Fibroblast of villous mesenchyme (primary cell): Measurements from ENCODE around the gene OR14J1. TPM values are rescaled to one million over a fixed set of nuclear protein-coding genes. Genes with fewer than 3 reads are reported as not detected.
"Not testable (repeated sequence)": the region's sequence is repeated elsewhere in the genome, so short reads cannot be mapped to it uniquely, and the experiment has no call there.

Source experiments
- DNase-seq: peaks from one replicate; pipeline ENCODE4 v3.0.0-alpha.2; 2010; ENCODE audit warnings: low read depth
- H3K4me3 ChIP-seq: 2 replicates; pipeline ENCODE4 v1.5.1; 2011; ENCODE audit warnings: low read depth, mild to moderate bottlenecking, low read length
- total RNA-seq: library from RNA; depleted of rRNA; stranded (reverse); fragments of >200 nt; gene quantifications from 2 replicates; pipeline ENCODE4 v1.2.3, GENCODE V29; 2012
- TF ChIP-seq, protein P1 (sequence below): IDR thresholded peaks from 2 replicates; pipeline ENCODE4 v1.5.1; 2012; ENCODE audit warnings: low read depth, mild to moderate bottlenecking, low read length; ENCODE audit not compliant: insufficient read depth

The OR14J1 gene
- total RNA-seq, 1 donor: not detected

DNA sequence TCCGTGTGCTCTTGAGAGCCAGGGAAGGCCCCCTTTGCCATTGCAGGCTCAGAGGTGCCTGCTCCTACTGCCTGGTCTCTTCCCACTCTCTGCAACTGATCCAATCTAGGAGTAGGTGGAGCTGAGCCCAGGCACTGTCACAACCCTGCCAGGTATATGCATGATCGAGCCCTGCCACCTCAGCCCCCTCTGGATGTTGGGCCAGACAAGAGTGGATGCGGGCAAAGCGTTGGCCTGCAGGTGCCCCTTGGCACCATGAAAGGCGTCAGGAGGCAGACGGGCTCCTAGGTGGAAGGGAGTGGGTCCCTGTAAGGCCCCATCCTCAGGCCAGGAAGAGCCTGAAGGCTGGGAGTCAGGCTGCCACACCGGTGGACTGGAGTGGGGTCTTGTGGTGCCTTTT is 5.9 kb upstream of the OR14J1 start:
- no peak overlapping the region for H3K4me3 ChIP-seq

DNA sequence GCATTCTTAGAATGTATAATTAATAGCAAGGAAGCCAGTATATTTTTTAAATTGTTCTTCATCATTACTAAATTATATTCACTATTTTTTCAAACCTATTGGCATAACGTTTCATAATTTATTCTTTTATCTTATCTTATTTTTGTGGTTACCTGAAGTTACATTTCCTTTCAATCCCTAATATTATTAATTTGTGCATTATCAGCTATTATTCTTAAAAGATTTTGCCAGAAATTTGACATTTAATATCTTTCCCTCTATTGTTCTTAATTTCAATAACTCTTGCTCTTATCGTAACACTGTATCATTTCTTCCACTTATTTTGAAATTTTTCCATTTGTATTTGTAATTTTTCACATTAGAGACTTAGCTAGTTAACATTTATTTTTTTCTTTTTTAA is 18.4 kb downstream of the OR14J1 start:
- DNase-seq: no peak

More for the DNA sequence above, 5.9 kb upstream of the OR14J1 start:
- DNase-seq: no peak
- TF ChIP-seq, protein P1, sequence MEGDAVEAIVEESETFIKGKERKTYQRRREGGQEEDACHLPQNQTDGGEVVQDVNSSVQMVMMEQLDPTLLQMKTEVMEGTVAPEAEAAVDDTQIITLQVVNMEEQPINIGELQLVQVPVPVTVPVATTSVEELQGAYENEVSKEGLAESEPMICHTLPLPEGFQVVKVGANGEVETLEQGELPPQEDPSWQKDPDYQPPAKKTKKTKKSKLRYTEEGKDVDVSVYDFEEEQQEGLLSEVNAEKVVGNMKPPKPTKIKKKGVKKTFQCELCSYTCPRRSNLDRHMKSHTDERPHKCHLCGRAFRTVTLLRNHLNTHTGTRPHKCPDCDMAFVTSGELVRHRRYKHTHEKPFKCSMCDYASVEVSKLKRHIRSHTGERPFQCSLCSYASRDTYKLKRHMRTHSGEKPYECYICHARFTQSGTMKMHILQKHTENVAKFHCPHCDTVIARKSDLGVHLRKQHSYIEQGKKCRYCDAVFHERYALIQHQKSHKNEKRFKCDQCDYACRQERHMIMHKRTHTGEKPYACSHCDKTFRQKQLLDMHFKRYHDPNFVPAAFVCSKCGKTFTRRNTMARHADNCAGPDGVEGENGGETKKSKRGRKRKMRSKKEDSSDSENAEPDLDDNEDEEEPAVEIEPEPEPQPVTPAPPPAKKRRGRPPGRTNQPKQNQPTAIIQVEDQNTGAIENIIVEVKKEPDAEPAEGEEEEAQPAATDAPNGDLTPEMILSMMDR: no peak

DNA sequence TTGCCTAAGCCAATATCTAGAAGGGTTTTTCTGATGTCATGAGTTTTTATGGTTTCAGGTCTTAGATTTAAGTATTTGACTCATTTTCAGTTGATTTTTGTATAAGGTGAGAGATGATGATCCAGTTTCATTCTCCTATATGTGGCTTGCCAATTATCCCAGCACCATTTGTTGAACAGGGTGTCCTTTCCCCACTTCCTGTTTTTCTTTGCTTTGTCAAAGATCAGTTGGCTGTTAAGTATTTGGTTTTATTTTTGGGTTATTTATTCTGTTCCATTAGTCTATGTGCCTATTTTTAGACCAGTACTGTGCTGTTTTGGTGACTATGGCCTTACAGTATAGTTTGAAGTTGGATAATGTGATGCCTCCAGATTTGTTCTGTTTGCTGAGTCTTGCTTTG is 21.8 kb downstream of the OR14J1 start:
- DNase-seq, H3K4me3 ChIP-seq: not testable (repeated sequence)

More for the DNA sequence above, 18.4 kb downstream of the OR14J1 start:
- no peak overlapping the region for H3K4me3 ChIP-seq
- TF ChIP-seq, protein P1: no peak

DNA sequence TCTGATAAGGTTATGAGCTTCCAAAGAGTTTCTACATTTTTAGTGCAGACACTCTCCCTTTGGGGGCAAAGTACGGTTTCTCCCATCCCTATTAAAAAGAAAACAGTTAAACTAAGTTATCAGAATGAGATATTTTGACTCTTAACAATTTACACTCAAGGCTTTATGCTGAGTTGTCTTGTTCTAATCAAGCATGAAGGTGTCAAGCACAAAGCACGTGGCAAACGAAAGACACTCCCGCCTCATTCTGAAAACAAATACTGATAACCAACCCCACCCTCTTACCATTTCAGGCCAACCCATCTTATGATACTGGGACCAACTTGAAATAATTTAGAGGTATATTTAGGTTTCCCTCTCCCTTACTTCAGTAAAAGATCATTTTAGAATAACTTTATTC is 24.3 kb downstream of the OR14J1 start:
- no peak overlapping the region for H3K4me3 ChIP-seq
- no peak for DNase-seq
- TF ChIP-seq, protein P1: no peak

DNA sequence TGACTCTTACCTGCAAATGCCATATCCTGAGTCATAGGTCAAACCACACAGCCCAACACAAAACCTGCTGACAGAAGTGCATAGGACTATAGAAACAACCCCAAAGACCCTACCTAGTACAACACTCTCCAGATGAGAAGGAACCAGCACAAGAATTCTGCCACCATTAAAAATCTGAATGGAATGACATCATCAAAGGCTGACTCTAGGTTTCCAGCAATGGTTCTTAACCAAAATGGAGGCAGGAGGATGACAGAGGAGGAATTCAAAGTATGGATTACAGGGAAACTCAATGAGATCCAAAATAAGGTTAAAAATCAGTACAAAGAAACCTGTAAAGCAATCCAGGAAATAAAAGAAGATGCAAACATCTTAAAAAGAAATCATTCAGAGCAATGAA is 31.2 kb downstream of the OR14J1 start:
- TF ChIP-seq, protein P1: no peak
- DNase-seq: no peak

DNA sequence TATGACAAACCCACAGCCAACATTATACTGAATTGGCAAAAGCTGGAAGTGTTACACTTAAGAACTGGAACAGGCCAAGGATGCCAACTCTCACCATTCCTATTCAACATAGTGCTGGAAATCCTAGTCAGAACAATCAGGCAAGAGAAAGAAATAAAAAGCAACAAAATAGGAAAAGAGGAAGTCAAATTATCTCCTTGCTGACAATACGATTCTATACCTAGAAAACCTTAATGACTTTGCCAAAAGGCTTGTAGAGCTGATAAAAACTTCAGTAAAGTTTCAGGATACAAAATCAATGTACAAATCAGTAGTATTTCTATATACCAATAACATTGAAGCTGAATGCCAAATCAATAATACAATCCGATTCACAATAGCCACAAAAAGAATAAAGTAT is 34.8 kb downstream of the OR14J1 start:
- DNase-seq: no peak
- H3K4me3 ChIP-seq: no peak overlapping the region
- TF ChIP-seq, protein P1: no peak

More for the DNA sequence above, 31.2 kb downstream of the OR14J1 start:
- no peak overlapping the region for H3K4me3 ChIP-seq

DNA sequence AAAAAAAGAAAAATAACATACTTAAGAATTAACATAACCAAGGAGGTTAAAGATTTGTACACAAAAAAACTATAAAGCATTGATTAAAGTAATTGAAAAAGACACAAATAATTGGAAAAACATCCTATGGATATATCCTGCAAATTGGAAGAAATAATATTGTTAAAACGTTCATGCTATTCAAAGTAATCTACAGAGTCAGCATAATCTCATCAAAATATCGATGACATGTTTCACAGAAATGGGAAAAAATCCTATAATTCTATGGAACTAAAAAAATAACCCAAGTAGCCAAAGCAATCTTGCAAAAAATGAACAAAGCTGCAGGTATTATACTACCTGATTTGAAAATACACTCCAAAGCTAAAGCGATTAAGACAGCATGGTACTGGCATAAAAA is 43.9 kb downstream of the OR14J1 start:
- TF ChIP-seq, protein P1: no peak
- no peak overlapping the region for H3K4me3 ChIP-seq
- no peak for DNase-seq

DNA sequence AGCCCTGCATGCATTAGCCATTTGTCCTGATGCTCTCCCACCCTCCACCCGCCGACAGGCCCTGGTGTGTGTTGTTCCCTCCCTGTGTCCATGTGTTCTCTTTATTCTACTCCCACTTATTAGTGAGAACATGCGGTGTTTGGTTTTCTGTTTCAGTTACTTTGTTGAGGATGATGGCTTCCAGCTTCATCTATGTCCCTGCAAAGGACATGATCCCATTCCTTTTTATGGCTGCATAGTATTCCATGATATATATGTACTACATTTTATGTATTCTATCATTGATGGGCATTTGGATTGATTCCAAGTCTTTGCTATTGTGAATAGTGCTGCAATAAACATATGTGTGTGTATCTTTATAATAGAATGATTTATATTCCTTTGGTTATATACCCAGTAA is 47.8 kb downstream of the OR14J1 start:
- H3K4me3 ChIP-seq, DNase-seq: not testable (repeated sequence)
